HG02763 (cell line): Measurements from ENCODE around the gene OSBPL8.
A peak's percentile ranks its signal among the peaks of the same experiment; 100 is the strongest.

Experiments
- ATAC-seq: cut with Tn5 transposase; IDR thresholded peaks from one replicate; pipeline ENCODE4 v1.9.1; 2021; ENCODE audit warnings: mild to moderate bottlenecking, moderate library complexity; ENCODE audit not compliant: unreplicated experiment

The OSBPL8 gene

DNA sequence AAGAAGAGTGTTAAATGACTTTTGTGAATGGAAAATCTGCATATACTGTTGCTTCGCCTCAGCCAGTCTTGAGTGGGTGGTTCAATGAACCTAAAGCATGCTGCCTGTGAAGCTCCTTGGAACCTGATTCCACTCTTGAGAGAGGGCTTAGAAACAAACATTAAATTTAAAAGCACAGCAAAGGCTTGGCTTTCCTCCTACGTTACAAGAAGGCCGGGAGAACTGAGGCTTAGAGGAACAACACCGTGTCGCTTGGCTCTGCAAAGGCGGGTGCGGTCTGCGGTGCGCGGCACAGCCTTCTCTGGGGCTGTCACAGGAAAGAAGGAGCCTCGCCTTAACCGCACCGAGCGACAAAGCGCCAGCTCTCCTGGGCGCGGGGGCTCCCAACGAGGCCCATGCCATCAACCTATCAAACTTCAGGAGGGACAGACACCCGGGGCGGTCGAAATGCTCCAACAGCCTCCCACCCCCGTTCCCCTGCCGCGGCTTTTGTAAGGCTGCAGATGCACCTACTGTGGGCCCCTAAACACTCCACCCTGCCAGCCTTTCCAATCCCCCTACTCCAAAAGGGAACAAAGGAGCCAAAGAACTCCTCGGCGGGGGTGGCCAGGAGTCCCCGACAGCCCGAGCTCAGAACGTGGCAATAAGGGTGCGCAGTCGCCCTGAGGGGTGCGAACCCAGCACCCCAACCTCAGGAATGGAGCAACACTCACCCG is 729 bp downstream of the OSBPL8 start:
- ATAC-seq: peak; percentile 54

DNA sequence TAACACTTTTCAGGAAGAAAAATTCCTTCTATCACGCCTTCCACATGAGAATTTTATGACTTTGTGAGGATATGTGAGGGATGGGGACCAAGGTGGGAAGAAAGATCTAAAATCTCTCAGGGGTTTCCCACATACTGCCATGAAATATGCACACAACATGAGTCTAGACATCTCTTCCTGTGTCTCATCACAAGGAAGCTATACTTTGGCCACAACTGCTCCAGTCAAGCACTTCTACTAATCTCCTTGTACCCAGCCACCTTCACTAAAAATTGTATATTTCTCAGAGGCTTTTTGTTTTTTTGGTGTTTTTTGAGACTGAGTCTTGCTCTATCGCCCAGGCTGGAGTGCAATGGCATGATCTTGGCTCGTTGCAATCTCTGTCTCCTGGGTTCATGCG is 3.2 kb downstream of the OSBPL8 start:
- ATAC-seq: no peak

DNA sequence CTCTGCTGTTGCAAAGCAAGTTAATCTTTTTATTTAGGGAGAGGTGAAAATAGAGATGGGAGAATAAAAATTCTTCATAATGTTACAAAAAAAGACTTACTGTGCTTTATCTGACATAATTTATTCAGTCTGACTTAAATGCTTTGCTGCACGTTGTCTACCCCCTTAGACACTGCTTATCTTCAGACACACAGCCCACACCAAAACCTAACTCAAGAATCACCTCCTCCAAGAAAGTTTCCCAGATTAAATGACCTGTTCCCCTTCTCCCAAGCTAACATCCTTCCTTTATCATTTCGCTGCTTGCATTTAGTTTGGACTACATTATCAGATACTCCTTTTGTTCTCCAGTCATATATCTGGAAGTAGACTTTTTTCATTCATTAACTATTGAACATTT is 3.8 kb downstream of the OSBPL8 start:
- no peak for ATAC-seq

DNA sequence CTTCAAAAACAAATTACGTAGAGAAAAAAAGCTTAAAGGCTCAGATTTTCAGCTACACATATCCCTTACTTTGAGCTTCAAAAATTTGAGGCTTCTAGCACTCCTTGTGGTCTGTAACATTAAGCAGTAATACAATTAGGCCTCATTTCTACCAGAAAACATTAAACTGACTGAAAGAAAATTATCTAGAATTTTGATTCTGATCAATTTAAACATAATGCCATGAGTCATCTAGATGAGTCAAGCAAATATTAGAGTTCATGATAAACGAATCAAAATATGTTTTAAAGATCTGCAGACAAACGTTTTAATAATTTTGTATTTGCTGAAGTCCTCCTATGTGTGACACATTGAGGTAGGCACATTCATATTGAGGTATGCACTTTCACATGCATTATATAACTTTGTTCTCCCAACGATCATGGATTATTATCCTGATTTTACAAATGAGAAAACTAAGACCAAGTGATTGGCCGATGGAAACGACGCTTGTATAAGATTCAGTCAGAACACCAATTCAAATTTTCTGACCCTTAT is 4.3 kb downstream of the OSBPL8 start:
- ATAC-seq: no peak

DNA sequence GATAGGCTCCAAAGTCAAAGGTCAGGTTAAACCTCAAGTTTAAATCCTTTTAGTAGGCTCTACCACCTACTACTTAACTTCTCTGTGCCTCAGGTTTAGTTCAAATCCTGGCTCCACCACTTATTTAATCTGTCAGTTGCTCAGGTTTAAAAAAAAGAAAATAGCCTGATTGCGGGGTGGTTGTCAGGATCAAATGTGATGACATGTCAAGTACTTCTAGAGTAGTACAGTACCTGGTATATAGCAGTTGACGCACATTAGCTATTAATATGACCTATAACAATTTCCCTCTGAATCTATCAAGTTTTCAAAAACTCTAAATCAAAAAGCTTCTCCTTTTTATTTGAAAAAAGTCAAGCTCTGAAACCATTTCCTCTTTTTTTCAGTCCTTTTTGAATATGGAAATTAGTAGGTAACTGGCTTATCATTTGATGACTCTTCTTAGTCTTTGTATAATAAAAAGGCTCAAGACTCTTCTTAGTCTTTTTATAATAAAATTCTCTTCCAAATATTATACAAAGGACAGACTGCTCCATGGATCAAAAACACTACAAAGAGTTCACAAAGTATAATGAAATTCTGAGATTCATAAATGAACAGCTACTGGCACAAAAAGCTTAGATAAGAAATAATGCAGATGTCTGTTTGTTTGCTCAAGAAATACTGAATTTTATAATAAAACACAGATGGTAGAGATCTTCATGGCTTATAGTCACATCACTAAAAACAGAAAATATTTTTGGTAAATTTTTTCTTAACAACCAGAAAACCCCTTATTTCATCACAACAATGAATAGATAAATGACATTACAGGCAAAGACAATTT is 5.0 kb downstream of the OSBPL8 start:
- no peak for ATAC-seq

DNA sequence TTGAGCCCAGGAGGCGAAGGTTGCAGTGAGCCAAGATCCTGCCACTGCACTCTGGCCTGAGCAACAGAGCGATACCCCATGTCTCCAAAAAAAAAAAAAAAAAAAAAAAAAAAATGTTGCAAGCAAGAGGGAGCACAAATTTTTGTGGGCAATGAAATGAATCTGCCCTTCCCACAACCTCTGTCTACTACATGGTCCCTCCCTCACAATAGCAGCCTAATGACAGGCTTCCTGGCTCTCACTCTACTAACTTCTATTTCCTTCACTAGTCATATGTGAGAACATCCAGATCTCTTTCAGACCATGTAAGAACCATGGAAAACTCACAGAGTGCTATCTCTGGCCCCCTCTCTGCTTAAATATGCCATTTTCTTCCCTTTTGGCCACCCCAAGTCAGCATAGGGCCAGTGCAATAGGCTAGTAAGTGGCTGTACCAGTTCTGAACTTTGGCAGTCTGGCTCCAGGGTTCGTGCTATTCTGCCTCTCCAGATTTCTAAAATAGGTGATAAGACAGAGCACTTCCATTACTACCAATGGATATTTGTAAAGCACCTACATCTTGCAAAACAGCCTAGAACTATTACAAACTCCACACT is 7.1 kb downstream of the OSBPL8 start:
- no peak for ATAC-seq

DNA sequence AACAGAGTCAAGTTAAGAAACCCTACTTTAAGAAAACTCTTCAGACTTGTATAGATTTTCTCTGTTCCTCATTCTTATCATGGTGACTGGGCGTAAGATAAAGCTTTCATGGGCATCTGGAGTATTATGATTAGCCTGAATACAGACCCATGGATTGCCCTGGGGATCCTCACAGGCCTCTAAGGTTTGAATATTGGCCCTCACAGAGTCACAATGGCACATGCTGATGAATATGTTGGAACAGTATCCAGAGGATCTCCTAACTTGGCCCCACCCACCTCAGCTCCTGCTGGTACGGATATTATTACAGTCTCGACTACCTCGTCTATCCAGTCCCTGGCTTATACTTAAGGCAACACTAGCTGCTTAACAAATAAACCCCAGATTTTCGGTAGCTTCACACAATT is 8.1 kb downstream of the OSBPL8 start:
- ATAC-seq: no peak

DNA sequence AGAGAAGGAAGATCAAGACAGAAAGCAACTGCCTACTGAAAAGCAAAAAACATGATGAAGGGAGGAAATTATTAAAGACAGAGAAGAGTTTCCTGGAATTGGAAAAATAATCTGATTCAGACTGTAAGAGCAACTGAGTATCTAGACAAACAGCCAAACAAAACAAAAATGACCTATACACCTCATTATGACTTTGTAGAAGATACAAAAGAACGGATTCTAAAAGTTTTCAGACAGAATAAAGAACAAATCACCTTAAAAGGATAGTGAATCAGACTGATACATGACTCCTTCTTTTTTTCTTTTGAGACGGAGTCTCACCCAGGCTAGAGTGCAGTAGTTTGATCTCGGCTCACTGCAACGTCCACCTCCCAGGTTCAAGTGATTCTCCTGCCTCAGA is 10.4 kb downstream of the OSBPL8 start:
- ATAC-seq: no peak

DNA sequence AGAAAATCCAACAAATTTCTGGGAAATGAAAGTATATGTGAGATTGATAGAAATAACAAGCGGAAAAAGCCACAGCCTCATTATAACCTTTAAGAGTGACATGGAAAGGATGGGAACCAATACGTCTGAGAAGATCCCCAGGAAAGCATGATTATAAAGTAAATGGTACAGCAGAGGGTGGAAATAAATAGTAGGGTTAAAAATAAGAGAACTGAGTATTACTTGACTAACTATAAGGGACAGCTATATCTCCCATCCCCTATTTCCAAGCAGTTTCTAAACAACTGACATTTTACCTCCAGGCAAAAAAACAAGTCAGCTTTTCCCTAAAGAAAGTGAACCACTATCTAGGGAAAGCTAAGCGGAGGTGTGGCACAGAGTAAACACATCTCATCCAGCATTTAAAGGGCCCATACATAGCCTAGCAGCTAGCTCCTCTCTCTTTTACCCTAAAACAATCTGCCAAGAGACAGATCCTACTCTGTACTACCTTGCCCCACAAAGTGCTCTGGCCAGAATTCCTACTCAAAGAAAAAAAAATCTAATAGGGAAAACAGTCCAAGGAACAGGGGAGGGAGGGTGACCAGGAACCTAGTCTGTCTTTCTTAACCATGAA is 11.2 kb downstream of the OSBPL8 start:
- no peak for ATAC-seq

DNA sequence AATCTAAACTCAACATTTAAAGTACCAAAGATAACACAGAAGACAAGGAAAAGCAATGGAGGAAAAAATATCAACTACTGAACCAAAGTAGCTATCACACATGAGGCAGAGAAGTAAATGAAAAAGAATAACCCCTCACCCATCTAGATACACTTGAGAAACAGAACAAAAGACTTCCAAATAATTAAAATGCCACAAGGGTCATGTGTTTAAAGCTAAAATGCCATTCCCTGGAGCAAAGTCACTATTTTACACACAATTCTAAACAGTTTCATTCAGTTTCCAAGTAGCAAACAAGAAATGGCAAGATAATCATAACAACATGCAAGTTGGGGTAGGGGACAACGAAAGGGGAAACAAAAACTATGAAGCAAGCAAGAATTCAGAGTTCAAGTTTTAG is 12.0 kb downstream of the OSBPL8 start:
- no peak for ATAC-seq

DNA sequence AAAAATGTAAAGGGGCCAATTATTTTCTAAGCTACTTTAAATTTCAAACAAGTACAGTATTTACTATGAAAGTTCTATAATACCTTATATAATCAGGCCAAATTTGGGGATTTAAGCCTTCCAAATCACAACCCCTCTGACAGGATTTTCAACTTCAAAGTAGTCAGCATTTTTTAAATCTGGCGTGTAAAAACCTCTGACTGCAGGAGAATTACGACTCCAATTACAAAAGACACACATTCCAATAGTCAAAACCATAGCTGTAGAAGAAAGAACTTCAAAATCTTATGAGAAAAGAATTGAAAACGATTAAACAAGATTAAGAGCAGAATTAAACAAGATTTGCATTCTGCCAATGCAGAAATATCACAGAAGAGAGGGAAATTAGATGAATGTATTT is 12.7 kb downstream of the OSBPL8 start:
- ATAC-seq: no peak

DNA sequence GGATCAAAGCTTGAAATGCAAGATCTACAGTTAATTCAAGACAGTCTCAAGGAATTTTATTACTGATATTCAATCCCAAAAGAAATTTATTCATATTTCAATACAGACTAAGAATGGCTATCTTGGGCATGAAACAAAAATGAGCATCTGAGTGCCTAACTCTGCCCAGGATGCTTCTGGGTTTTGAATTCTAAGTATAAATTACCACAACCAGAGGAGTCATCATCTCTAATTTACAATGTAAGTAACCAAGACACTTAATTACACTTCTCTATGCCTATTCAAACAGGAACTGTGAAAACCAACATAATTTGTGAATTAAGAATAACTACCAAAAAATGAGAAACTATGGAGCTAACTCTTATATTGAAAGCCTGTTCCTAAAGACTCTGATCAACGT is 14.1 kb downstream of the OSBPL8 start:
- ATAC-seq: no peak

DNA sequence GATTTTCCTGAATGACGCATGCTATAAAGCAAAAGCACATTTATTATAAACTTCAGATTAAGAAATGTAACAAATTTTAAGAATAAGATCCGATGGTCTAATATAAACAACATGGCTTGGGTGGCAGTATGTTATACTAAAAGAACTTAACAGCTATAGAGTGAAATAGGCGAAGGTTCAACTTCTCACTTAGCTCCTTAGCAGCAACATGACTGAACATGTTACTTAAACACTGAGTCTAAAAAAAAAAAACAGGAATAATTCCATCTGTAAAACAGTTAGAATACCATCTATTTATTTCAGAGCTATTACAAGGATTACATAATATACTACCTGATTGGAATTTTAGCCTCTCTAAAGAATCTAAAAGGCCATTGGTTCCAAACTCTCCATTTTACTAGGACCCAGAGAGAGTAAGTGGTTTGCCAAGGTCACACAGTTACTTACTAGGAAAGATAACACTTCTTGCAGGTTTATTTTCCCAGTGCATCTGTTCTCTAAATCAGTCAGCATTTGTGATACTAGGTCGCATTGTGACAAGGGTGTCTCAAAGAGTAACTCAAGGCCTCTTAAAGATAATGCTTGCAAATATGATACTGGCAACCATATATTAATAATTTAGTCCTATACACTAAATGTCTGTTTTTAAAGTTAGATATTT is 14.8 kb downstream of the OSBPL8 start:
- ATAC-seq: no peak

DNA sequence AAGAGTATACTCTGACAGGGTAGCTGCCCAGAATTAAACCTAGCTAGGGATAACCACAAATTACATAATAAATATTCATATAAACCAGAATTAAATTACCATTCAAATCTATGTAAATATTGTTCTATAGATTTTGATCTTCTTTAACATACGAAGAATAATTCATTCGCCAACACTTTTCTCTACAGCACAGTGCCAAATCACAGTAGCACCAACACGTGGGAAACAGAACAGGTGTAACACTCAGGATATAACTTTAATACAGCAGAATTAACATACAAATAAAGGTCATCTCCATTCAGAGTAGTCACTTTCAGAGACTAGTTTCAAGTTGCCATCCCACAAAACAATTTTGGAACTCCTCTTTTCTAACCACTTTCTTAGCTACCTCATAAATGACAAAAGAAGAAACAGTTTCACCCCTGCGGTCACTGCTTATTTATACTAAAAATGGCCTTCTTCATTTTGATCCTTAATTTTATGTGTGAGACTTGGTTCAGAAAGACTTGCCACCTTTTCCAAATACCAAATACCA is 15.7 kb downstream of the OSBPL8 start:
- no peak for ATAC-seq

DNA sequence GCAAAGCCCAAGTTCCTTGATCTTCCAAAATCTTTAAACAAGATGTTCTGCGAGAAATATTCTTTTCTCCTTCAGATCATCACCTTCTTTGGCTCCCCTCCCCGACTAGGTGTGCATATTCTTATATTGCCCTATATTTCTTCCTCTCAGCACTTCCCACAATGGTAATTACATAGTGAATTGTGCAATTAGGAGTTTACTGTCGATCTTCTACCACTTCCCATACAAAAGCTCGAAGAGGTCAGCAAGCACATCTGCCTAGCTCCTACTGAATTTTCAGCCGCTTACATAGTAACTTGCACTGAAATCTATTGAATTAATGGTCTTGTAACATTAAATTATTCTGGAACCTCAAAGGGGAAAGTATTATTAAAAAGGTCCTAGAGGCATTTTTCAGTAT is 16.7 kb downstream of the OSBPL8 start:
- no peak for ATAC-seq

DNA sequence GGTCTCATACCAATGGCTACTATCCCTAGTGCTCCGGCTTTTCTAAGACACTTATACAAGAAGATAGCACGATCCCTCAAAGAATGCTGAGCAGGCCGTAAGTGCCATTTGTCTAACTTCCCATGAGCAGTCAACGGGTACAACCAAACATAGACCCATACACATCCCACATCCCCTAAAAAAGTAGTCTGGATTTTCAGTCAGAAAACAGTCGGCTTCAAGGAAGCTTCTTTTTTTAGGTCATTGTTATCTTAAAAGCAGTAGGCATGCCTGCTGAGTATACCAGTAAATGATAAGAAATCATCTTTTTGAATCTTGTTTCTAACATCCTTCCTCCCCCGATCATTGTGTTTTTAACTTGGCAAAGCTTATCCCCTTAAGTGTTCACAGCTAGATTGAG is 19.8 kb downstream of the OSBPL8 start:
- no peak for ATAC-seq

DNA sequence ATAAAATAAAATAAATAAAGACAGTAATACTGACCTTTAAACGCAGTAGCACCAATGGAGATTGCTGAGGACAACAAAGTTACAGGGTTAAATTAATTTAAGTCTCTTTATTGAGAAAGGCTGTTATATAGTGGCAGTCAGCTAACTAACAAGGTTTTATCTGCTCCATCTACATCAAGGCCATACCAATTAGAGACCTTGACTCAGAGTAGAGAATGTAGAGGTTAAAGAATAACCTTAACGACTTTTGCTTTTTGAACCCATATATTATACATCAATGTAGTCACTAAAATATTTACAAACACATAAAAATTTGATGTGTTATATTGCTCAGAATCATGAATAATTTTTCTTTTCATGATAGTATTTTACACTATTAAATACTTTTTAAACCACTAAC is 21.6 kb downstream of the OSBPL8 start:
- ATAC-seq: no peak

DNA sequence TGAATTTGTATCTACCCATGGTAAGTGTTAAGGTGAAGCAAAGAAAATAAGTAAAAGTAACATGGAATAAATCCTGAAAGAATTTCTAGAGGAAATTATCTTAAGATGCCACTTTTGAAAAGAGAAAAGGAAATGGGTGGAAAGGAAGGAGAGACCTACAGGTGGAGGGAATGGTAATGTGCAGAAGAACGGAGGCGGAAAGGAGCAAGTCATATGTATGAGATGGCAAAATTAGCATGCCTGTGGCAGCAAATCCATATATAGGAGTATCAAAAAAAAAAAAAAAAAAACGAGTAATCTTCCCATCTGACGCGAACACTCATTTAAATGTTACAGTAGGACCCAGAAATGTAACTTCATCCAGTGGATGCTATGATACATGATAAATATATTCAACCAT is 23.0 kb downstream of the OSBPL8 start:
- no peak for ATAC-seq

DNA sequence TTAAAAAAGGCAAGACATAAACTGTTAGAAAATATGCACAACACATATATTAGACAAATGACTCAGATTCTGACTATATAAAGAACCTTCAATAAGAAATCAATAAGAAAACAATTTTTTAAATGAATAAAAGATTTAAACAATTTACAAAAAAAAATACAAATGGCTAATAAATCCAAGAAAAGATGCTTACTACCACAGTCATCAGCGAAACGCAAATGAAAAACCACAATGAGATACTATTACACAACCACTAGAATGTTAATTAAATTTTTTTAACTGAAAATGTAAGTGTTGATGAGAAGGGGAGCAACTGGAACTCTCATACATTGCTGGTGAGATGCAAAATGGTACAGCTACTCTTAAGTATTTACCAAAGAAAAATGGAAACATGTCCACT is 24.4 kb downstream of the OSBPL8 start:
- no peak for ATAC-seq

DNA sequence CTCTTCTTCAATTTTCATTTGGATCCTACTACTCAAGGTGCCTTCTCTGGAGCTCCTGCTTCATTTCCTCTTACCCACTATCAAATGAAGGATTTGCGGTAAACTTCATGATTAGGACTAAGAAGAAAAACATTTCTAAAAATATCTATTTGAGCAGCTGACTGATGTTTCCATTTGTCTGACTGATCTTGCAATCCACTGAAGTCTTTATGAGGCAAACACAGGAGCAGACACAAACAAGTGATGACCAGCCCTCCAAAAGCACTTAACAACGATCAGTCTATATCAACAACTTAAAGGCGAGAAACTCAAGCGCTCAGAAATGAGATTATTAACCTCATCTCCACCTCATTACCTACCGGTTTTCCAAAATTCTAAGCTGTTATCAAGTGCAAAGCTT is 26.2 kb downstream of the OSBPL8 start:
- ATAC-seq: no peak

DNA sequence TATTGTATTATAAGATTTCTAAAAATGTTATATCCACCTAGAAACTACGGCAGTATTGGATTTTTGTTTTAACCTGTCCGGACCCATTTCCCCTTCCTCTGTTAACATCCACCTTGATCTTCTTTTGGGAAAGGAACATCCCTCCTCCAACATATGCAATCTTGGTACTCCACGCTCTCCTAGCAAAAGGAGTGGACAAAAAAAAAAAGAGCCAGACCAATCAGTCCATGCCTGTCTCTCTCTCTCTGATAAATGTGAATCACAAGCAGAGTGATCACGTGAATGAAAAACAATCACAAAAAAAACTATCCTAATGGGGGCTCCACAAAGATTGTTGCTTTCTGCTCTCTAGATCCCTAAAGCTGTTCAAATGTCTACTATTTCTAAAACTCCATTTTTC is 27.1 kb downstream of the OSBPL8 start:
- ATAC-seq: no peak
